ENCODE measurements around the gene IFRD2.
A peak's percentile ranks its signal among the peaks of the same experiment; 100 is the strongest.
"Not testable (repeated sequence)": the region's sequence is repeated elsewhere in the genome, so short reads cannot be mapped to it uniquely, and the experiment has no call there.

The IFRD2 gene

DNA sequence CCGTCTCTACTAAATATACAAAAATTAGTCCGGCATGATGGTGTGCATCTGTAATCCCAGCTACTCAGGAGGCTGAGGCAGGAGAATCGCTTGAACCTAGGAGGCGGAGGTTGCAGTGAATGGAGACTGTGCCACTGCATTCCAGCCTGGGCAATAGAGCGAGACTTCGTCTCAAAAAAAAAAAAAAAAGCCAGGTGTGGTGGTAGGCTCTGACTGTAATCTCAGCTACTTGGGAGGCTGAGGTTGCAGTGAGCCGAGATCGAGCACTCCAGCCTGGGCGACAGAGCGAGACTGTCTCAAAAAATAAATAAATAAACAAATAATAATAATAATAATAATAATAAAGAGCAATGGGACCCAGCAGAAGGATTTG, 19.7 kb downstream of the IFRD2 start:
- POLR2A ChIA-PET; H3K27ac ChIP-seq (ENCODE audit: insufficient read depth in 1 of 2, low read depth in 1 of 2, low read length in 2 of 2, poor library complexity in 1 of 2, severe bottlenecking in 2 of 2); H3K36me3 ChIP-seq (ENCODE audit: control insufficient read depth in 4 of 4, insufficient read depth in 4 of 4, low read length in 3 of 4); H3K9me3 ChIP-seq (ENCODE audit: control extremely low read depth in 1 of 5, control insufficient read depth in 4 of 5, insufficient read depth in 2 of 5, low read depth in 1 of 5, low read length in 4 of 5); DNase-seq: not testable (repeated sequence)
- Histone ChIP-seq H3K27me3 (replicated peaks in 2 of 5; ENCODE audit: control insufficient read depth in 4 of 5, insufficient read depth in 5 of 5, low read length in 4 of 5) (peaks cover 0 to 63% (median 21%) of the 10 kb centered on the region in 5 experiments), H3K4me1 (ENCODE audit: control extremely low read depth in 1 of 4, control insufficient read depth in 4 of 4, insufficient read depth in 4 of 4, low read length in 3 of 4) (peaks cover 0 to 33% (median 25%) of the 10 kb centered on the region in 4 experiments), H3K4me3 (ENCODE audit: control insufficient read depth in 1 of 7, extremely low read depth in 1 of 7, insufficient read depth in 4 of 7, low read depth in 2 of 7, low read length in 6 of 7) (peak overlapping the region in 1 of 7 experiments; percentile 73)
- WGBS (ENCODE audit: insufficient coverage) = 93% methylated on average over 2 of the region's 10 CpGs
- CTCF ChIA-PET = interaction anchor here (1.2 to 72.5 kb wide), 6 partner anchors 9 to 81 kb away, joined by 3 to 1875 read pairs (median 12); partner anchors contain the start of genes GNAI2, GNAT1, IFRD2 and SLC38A3

- Histone ChIP-seq H3K27ac (ENCODE audit: insufficient read depth in 1 of 2, low read depth in 1 of 2, low read length in 2 of 2, poor library complexity in 1 of 2, severe bottlenecking in 2 of 2) (no peak overlapping the region), H3K36me3 (ENCODE audit: control insufficient read depth in 4 of 4, insufficient read depth in 4 of 4, low read length in 3 of 4) (no peaks in the 10 kb centered on the region), H3K4me1 (ENCODE audit: control extremely low read depth in 1 of 4, control insufficient read depth in 4 of 4, insufficient read depth in 4 of 4, low read length in 3 of 4) (peaks cover 0 to 33% (median 25%) of the 10 kb centered on the region in 4 experiments), H3K27me3 (replicated peaks in 2 of 5; ENCODE audit: control insufficient read depth in 4 of 5, insufficient read depth in 5 of 5, low read length in 4 of 5) (peaks cover 0 to 63% (median 21%) of the 10 kb centered on the region in 5 experiments), H3K9me3 (ENCODE audit: control extremely low read depth in 1 of 5, control insufficient read depth in 4 of 5, insufficient read depth in 2 of 5, low read depth in 1 of 5, low read length in 4 of 5) (no peaks in the 10 kb centered on the region), H3K4me3 (ENCODE audit: control insufficient read depth in 1 of 7, extremely low read depth in 1 of 7, insufficient read depth in 4 of 7, low read depth in 2 of 7, low read length in 6 of 7) (no peak overlapping the region)
- CTCF ChIA-PET = interaction anchor here (1.0 to 72.5 kb wide), 7 partner anchors 10 to 80 kb away, joined by 3 to 1875 read pairs (median 8); partner anchors contain the start of genes GNAI2, GNAT1, IFRD2 and SLC38A3
- DNase-seq = no peak
- POLR2A ChIA-PET = no interaction called here
- 98% methylated on average over 9 of the region's 10 CpGs for WGBS (ENCODE audit: insufficient coverage)
Observed at GRCh38 chr3:50271314-50271936, 20.8 kb downstream of the IFRD2 start.

DNA sequence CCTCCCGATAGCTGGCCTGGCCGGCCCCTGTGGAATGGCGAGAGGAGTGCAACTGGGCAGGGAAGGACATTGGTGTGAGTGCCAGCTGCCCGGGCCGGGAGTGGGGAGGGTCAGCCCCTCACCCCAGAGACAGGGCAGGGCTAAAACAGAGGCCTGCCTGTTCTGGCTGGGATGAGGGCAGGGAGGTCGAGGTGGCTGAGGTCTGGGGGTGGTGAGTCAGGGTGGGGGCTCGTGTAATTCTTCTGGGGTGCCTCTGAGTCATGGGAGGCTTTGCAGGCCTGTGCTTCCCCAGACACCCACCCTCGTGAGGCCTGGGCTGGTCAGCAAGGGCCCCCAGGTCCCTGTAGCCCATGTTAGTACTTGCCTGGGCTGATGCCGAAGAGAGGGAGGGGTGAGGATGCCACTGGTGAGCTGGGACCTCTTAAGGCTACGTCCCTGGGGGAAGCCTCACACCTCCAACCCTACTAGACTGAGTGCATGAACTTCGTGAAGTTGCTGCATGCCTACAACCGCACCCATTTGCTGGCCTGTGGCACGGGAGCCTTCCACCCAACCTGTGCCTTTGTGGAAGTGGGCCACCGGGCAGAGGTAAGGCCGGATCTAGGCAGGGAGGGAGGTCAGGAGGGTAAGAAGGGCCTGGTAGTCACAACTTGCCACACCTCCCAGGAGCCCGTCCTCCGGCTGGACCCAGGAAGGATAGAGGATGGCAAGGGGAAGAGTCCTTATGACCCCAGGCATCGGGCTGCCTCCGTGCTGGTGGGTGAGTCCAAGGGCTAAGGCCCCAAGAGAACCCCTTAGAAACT, 21.6 kb downstream of the IFRD2 start:
- Histone ChIP-seq H3K27me3 (replicated peaks in 2 of 5; ENCODE audit: control insufficient read depth in 4 of 5, insufficient read depth in 5 of 5, low read length in 4 of 5) (peaks cover 0 to 63% (median 21%) of the 10 kb centered on the region in 5 experiments), H3K36me3 (ENCODE audit: control insufficient read depth in 4 of 4, insufficient read depth in 4 of 4, low read length in 3 of 4) (no peaks in the 10 kb centered on the region), H3K4me3 (ENCODE audit: control insufficient read depth in 1 of 7, extremely low read depth in 1 of 7, insufficient read depth in 4 of 7, low read depth in 2 of 7, low read length in 6 of 7) (no peak overlapping the region), H3K9me3 (ENCODE audit: control extremely low read depth in 1 of 5, control insufficient read depth in 4 of 5, insufficient read depth in 2 of 5, low read depth in 1 of 5, low read length in 4 of 5) (no peaks in the 10 kb centered on the region), H3K27ac (ENCODE audit: insufficient read depth in 1 of 2, low read depth in 1 of 2, low read length in 2 of 2, poor library complexity in 1 of 2, severe bottlenecking in 2 of 2) (no peak overlapping the region), H3K4me1 (ENCODE audit: control extremely low read depth in 1 of 4, control insufficient read depth in 4 of 4, insufficient read depth in 4 of 4, low read length in 3 of 4) (peaks cover 0 to 27% (median 18%) of the 10 kb centered on the region in 4 experiments)
- WGBS (ENCODE audit: insufficient coverage) = 97% methylated on average over 12 of the region's 19 CpGs
- DNase-seq = no peak
- ChIA-PET POLR2A (no interaction called here), CTCF (interaction anchor here (1.0 to 72.5 kb wide), 7 partner anchors 9 to 79 kb away, joined by 3 to 1875 read pairs (median 8); partner anchors contain the start of genes GNAI2, GNAT1, LSMEM2 and SLC38A3)

DNA sequence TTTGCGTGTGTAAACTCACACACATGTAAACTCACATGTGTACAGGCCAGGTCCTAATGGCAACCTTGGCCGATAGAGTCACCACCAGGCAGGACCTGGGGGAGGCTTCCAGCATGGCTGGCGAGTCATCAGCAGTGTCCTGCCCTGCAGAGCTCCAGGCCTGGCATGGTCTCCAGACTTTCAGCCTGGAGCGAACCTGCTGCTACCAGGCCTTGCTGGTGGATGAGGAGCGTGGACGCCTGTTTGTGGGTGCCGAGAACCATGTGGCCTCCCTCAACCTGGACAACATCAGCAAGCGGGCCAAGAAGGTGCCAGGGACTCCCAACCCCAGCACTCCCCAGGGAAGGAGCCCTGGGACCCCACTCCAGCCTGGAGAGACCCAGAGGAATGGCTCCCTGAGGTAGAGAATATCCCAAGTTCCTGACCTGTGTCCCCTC, 22.2 kb downstream of the IFRD2 start:
- H3K27ac ChIP-seq (ENCODE audit: insufficient read depth in 1 of 2, low read depth in 1 of 2, low read length in 2 of 2, poor library complexity in 1 of 2, severe bottlenecking in 2 of 2) = no peak overlapping the region
- no peaks in the 10 kb centered on the region for H3K36me3 ChIP-seq (ENCODE audit: control insufficient read depth in 4 of 4, insufficient read depth in 4 of 4, low read length in 3 of 4)
- no peak for DNase-seq
- ChIA-PET CTCF (interaction anchor here (1.3 to 72.5 kb wide), 6 partner anchors 9 to 79 kb away, joined by 3 to 1875 read pairs (median 6); partner anchors contain the start of genes GNAI2, GNAT1, HYAL3 and LSMEM2), POLR2A (no interaction called here)
- 94% methylated on average over 3 of the region's 8 CpGs for WGBS (ENCODE audit: insufficient coverage)
- H3K27me3 ChIP-seq (replicated peaks in 2 of 5; ENCODE audit: control insufficient read depth in 4 of 5, insufficient read depth in 5 of 5, low read length in 4 of 5) = peaks cover 0 to 62% (median 14%) of the 10 kb centered on the region in 5 experiments
- peaks cover 0 to 21% (median 11%) of the 10 kb centered on the region in 4 experiments for H3K4me1 ChIP-seq (ENCODE audit: control extremely low read depth in 1 of 4, control insufficient read depth in 4 of 4, insufficient read depth in 4 of 4, low read length in 3 of 4)
- H3K4me3 ChIP-seq (ENCODE audit: control insufficient read depth in 1 of 7, extremely low read depth in 1 of 7, insufficient read depth in 4 of 7, low read depth in 2 of 7, low read length in 6 of 7) = no peak overlapping the region
- H3K9me3 ChIP-seq (ENCODE audit: control extremely low read depth in 1 of 5, control insufficient read depth in 4 of 5, insufficient read depth in 2 of 5, low read depth in 1 of 5, low read length in 4 of 5) = no peaks in the 10 kb centered on the region

GRCh38 chr3:50269460-50269859, 22.8 kb downstream of the IFRD2 start:
- H3K4me1 ChIP-seq (ENCODE audit: control extremely low read depth in 1 of 4, control insufficient read depth in 4 of 4, insufficient read depth in 4 of 4, low read length in 3 of 4) = peaks cover 0 to 16% (median 9%) of the 10 kb centered on the region in 4 experiments
- H3K27me3 ChIP-seq (replicated peaks in 2 of 5; ENCODE audit: control insufficient read depth in 4 of 5, insufficient read depth in 5 of 5, low read length in 4 of 5) = peaks cover 0 to 56% (median 12%) of the 10 kb centered on the region in 5 experiments
- CTCF ChIA-PET = interaction anchor here (1.3 to 72.5 kb wide), 4 partner anchors 10 to 78 kb away, joined by 3 to 1875 read pairs (median 10); partner anchors contain the start of genes GNAI2, GNAT1, HYAL3 and LSMEM2
- no peak overlapping the region for H3K4me3 ChIP-seq (ENCODE audit: control insufficient read depth in 1 of 7, extremely low read depth in 1 of 7, insufficient read depth in 4 of 7, low read depth in 2 of 7, low read length in 6 of 7)
- H3K9me3 ChIP-seq (ENCODE audit: control extremely low read depth in 1 of 5, control insufficient read depth in 4 of 5, insufficient read depth in 2 of 5, low read depth in 1 of 5, low read length in 4 of 5) = no peaks in the 10 kb centered on the region
- WGBS (ENCODE audit: insufficient coverage) = 93% methylated on average over 3 of the region's 4 CpGs
- no peaks in the 10 kb centered on the region for H3K36me3 ChIP-seq (ENCODE audit: control insufficient read depth in 4 of 4, insufficient read depth in 4 of 4, low read length in 3 of 4)
- no peak for DNase-seq
- POLR2A ChIA-PET = no interaction called here
- no peak overlapping the region for H3K27ac ChIP-seq (ENCODE audit: insufficient read depth in 1 of 2, low read depth in 1 of 2, low read length in 2 of 2, poor library complexity in 1 of 2, severe bottlenecking in 2 of 2)

DNA sequence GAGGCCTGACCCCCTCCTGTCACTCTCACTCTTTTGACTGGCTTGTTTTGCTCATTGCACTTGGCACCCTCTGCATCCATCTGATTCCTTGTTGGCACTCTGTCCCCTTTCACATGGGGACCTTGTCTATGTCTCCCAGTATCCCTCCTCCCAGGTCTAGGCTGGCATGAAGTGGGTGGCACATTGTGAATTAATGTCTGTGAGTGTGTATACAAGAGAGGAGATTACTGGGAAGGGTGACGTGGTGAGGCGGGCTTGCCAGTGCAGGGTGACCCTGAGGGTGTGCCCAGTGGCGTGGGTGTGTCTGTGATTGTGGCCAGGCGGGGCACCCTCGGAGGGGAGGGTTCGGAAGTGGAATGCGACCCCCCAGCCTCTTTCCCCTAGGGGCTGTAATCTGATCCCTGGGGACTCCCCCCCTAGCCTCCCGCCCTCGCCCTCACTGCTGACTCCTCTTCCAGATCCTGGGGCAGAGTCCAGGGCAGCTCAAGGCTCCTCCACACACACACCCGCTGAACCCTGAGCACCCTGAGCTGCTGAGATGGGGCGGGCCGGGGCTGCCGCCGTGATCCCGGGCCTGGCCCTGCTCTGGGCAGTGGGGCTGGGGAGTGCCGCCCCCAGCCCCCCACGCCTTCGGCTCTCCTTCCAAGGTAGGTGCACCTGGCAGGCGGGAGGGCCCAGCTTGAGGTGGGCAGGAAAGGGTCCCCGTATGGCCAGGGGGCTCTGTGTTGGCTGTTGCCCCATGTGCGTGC, 23.4 kb downstream of the IFRD2 start, which contains the start of gene SEMA3B:
SEMA3B (plus strand) TSS at position 445 of the 749 bp plus-strand sequence; CDS start at position 539, 94 bp downstream.
- WGBS (ENCODE audit: insufficient coverage) = 91% methylated on average over 15 of the region's 21 CpGs
- H3K27ac ChIP-seq (ENCODE audit: insufficient read depth in 1 of 2, low read depth in 1 of 2, low read length in 2 of 2, poor library complexity in 1 of 2, severe bottlenecking in 2 of 2) = no peak within 1 kb of the TSS
- ChIA-PET CTCF (interaction anchor here (1.3 to 72.5 kb wide), 6 partner anchors 10 to 77 kb away, joined by 3 to 1875 read pairs (median 8); partner anchors contain the start of genes GNAI2, GNAT1, HYAL3 and LSMEM2), POLR2A (no interaction called here)
- no peaks in the 10 kb centered on the region for H3K36me3 ChIP-seq (ENCODE audit: control insufficient read depth in 4 of 4, insufficient read depth in 4 of 4, low read length in 3 of 4)
- H3K27me3 ChIP-seq (replicated peaks in 2 of 5; ENCODE audit: control insufficient read depth in 4 of 5, insufficient read depth in 5 of 5, low read length in 4 of 5) = peaks cover 0 to 51% (median 9%) of the 10 kb centered on the region in 5 experiments
- H3K9me3 ChIP-seq (ENCODE audit: control extremely low read depth in 1 of 5, control insufficient read depth in 4 of 5, insufficient read depth in 2 of 5, low read depth in 1 of 5, low read length in 4 of 5) = no peaks in the 10 kb centered on the region
- H3K4me1 ChIP-seq (ENCODE audit: control extremely low read depth in 1 of 4, control insufficient read depth in 4 of 4, insufficient read depth in 4 of 4, low read length in 3 of 4) = peaks cover 0 to 11% (median 8%) of the 10 kb centered on the region in 4 experiments
- DNase-seq = no peak
- no peak within 1 kb of the TSS for H3K4me3 ChIP-seq (ENCODE audit: control insufficient read depth in 1 of 7, extremely low read depth in 1 of 7, insufficient read depth in 4 of 7, low read depth in 2 of 7, low read length in 6 of 7)

Measured in common myeloid progenitor, CD34-positive (primary cell).